HCT116 (cell line): Measurements from ENCODE around the gene YAE1. TPM values are rescaled to one million over a fixed set of nuclear protein-coding genes. Genes with fewer than 3 reads are reported as not detected.

Experiments used
- ATAC-seq: fragments of 200-7000 bp; cut with Tn5 transposase; 2 replicates; pipeline ENCODE4 v1.9.1; 2020; ENCODE audit warnings: mild to moderate bottlenecking, moderate library complexity
- BruUV-seq: library from RNA; stranded (reverse); fragments of 400-500 nt; replicated peaks from 2 replicates; lab custom pipeline; 2021; lab: Mats Ljungman, UMichigan
- CTCF ChIA-PET: fragments of 300-600 bp; sonication (Branson Sonifier 250); formaldehyde crosslinking; loops from one replicate; lab custom pipeline; 2021; ENCODE audit warnings: antibody characterized with exemption; lab: Charles Lee
- POLR2A ChIA-PET: fragments of 300-600, 350-600 bp; sonication (Branson Sonifier 250); formaldehyde crosslinking; loops from one replicate; lab custom pipeline; 2021; ENCODE audit warnings: antibody characterized with exemption; lab: Charles Lee
- RAD21 ChIA-PET, 2 experiments: fragments of 300-600 bp; sonication (Branson Sonifier 250); formaldehyde crosslinking; loops; one replicate each; lab custom pipeline; 2023; ENCODE audit warnings: low total read pairs in 2 of 2; ENCODE audit not compliant: uncharacterized antibody in 2 of 2, unreplicated experiment in 2 of 2, low non-redundant PET in 1 of 2; lab: Charles Lee
- DNase-seq: peaks from one replicate; pipeline ENCODE4 v3.0.0-alpha.2; 2010; ENCODE audit warnings: low read depth, low spot score
- H2AFZ ChIP-seq: fragments of 200-600 bp; shearing (Covaris generic), sonication (generic); 2 replicates; pipeline ENCODE4 v1.6.1; 2017; ENCODE audit warnings: low read depth, mixed run types, mixed read lengths, antibody characterized with exemption, low read length; ENCODE audit not compliant: poor library complexity, severe bottlenecking
- H3K27ac ChIP-seq: 2 replicates; pipeline ENCODE4 v1.5.1; 2012; ENCODE audit warnings: low read depth, low read length
- H3K27me3 ChIP-seq: fragments of 200-600 bp; sonication (generic); 2 replicates; pipeline ENCODE4 v1.6.1; 2016; ENCODE audit warnings: mixed run types, low read length, mixed read lengths; ENCODE audit not compliant: insufficient read depth
- H3K36me3 ChIP-seq, 2 experiments: fragments of 200-500 bp in 1 of 2; fragments of 200-600 bp in 1 of 2; sonication (Bioruptor generic) in 1 of 2; sonication (generic) in 1 of 2; 2 replicates each; pipeline versions ENCODE4 v1.5.1 to v1.6.1; 2014 to 2016; ENCODE audit warnings: low read length in 2 of 2, inconsistent platforms in 1 of 2, mixed read lengths in 1 of 2, mixed run types in 1 of 2; ENCODE audit not compliant: insufficient read depth in 2 of 2, control insufficient read depth in 1 of 2
- H3K4me1 ChIP-seq, 2 experiments: fragments of 200-600 bp in 1 of 2; sonication (generic) in 1 of 2; 2 replicates each; pipeline versions ENCODE4 v1.5.1 to v1.6.1; 2012 to 2017; ENCODE audit warnings: low read length in 2 of 2, inconsistent platforms in 1 of 2, mild to moderate bottlenecking in 1 of 2, mixed read lengths in 1 of 2, mixed run types in 1 of 2, moderate library complexity in 1 of 2; ENCODE audit not compliant: insufficient read depth in 2 of 2, control insufficient read depth in 1 of 2
- H3K4me2 ChIP-seq: fragments of 200-600 bp; sonication (generic); 2 replicates; pipeline ENCODE4 v1.6.1; 2017; ENCODE audit warnings: mixed run types, low read length, mixed read lengths
- H3K4me3 ChIP-seq, 2 experiments: fragments of 200-600 bp in 1 of 2; sonication (generic) in 1 of 2; replicated peaks in 1 of 2; 2 replicates each; pipeline ENCODE4 v1.5.1; 2011 to 2016; ENCODE audit warnings: low read length in 2 of 2, control low read depth in 1 of 2, low read depth in 1 of 2, mild to moderate bottlenecking in 1 of 2, mixed read lengths in 1 of 2, mixed run types in 1 of 2
- H3K79me2 ChIP-seq: fragments of 200-600 bp; sonication (generic); 2 replicates; pipeline ENCODE4 v1.6.1; 2017; ENCODE audit warnings: mild to moderate bottlenecking, mixed run types, low read length, moderate library complexity, mixed read lengths; ENCODE audit not compliant: insufficient read depth
- H3K9ac ChIP-seq: fragments of 200-600 bp; sonication (generic); 2 replicates; pipeline ENCODE4 v1.6.1; 2016; ENCODE audit warnings: low read length, mixed read lengths
- H3K9me2 ChIP-seq: fragments of 200-600 bp; sonication (generic), shearing (Covaris generic); 2 replicates; pipeline ENCODE4 v1.6.1; 2017; ENCODE audit warnings: mixed run types, mild to moderate bottlenecking, moderate library complexity; ENCODE audit not compliant: insufficient read depth
- H3K9me3 ChIP-seq, 2 experiments: fragments of 200-500 bp in 1 of 2; fragments of 200-600 bp in 1 of 2; sonication (Bioruptor generic) in 1 of 2; sonication (generic) in 1 of 2; 2 replicates each; pipeline ENCODE4 v1.6.1; 2014 to 2017; ENCODE audit warnings: low read length in 2 of 2, mixed read lengths in 2 of 2, inconsistent platforms in 1 of 2, low read depth in 1 of 2, mild to moderate bottlenecking in 1 of 2, mixed run types in 1 of 2, moderate library complexity in 1 of 2; ENCODE audit not compliant: control insufficient read depth in 1 of 2, insufficient read depth in 1 of 2
- H4K20me1 ChIP-seq: fragments of 200-600 bp; sonication (generic), shearing (Covaris generic); 2 replicates; pipeline ENCODE4 v1.6.1; 2017; ENCODE audit warnings: mixed run types, mild to moderate bottlenecking, moderate library complexity; ENCODE audit not compliant: insufficient read depth
- ATF3 ChIP-seq: IDR thresholded peaks from 2 replicates; pipeline ENCODE4 v1.6.1; 2012
- ELF1 ChIP-seq: IDR thresholded peaks from 2 replicates; pipeline ENCODE4 v1.6.1; 2012; ENCODE audit warnings: low read depth, borderline replicate concordance
- EZH2phosphoT487 ChIP-seq: fragments of 200-600 bp; IDR thresholded peaks from 2 replicates; pipeline ENCODE4 v1.6.1; 2018; ENCODE audit warnings: antibody characterized with exemption, borderline replicate concordance
- JUND ChIP-seq: IDR thresholded peaks from 2 replicates; pipeline ENCODE4 v1.6.1; 2012
- POLR2A ChIP-seq: IDR thresholded peaks from 2 replicates; pipeline ENCODE4 v1.7.0; 2011; ENCODE audit warnings: borderline replicate concordance; ENCODE audit not compliant: insufficient read depth, insufficient read length; ENCODE audit errors: extremely low read depth
- RAD21 ChIP-seq: IDR thresholded peaks from 2 replicates; pipeline ENCODE4 v1.6.1; 2012; ENCODE audit warnings: low read depth, mild to moderate bottlenecking
- REST ChIP-seq: IDR thresholded peaks from 2 replicates; pipeline ENCODE4 v1.6.1; 2012; ENCODE audit warnings: low read depth
- SP1 ChIP-seq: IDR thresholded peaks from 2 replicates; pipeline ENCODE4 v1.6.1; 2012; ENCODE audit warnings: low read depth
- TCF7L2 ChIP-seq: IDR thresholded peaks from 2 replicates; pipeline ENCODE4 v1.7.0; 2011; ENCODE audit warnings: borderline replicate concordance, inconsistent platforms; ENCODE audit not compliant: insufficient read depth, insufficient read length; ENCODE audit errors: extremely low read depth
- YY1 ChIP-seq: IDR thresholded peaks from 2 replicates; pipeline ENCODE4 v1.6.1; 2011; ENCODE audit warnings: low read length, low read depth, moderate library complexity, mild to moderate bottlenecking; ENCODE audit not compliant: insufficient replicate concordance; ENCODE audit errors: extremely low read depth
- ZFX ChIP-seq: fragments of 450-650 bp; IDR thresholded peaks from 2 replicates; pipeline ENCODE4 v1.6.1; 2017
- ZNF274 ChIP-seq: fragments of 200-500 bp; sonication (Bioruptor generic); IDR thresholded peaks from 2 replicates; pipeline ENCODE4 v1.6.1; 2014; ENCODE audit warnings: mild to moderate bottlenecking, low read depth, low read length, inconsistent platforms
- intact Hi-C: fragments of 100-400 bp; cut with micrococcal nuclease; formaldehyde crosslinking; loops from 2 replicates; pipeline ENCODE4 v1.10.0; 2022
- total RNA-seq: library from RNA; stranded (reverse); gene quantifications from one replicate; pipeline ENCODE4 v1.2.1, GENCODE V29; 2021; ENCODE audit not compliant: unreplicated experiment
- TF ChIP-seq, protein P1 (sequence below): IDR thresholded peaks from 2 replicates; pipeline ENCODE4 v1.6.1; 2011; ENCODE audit warnings: mild to moderate bottlenecking, low read length, moderate library complexity; ENCODE audit not compliant: insufficient replicate concordance; ENCODE audit errors: extremely low read depth
- TF ChIP-seq, protein P2 (sequence below): IDR thresholded peaks from 2 replicates; pipeline ENCODE4 v1.6.1; 2012

The YAE1 gene
- total RNA-seq, 1 experiment from 2014 or later: 16.9 TPM

- DNase-seq (no peak), ATAC-seq (no peak)
- Histone ChIP-seq H3K27ac (no peak overlapping the region), H3K9me3 (no peaks in the 10 kb centered on the region), H3K4me3 (no peak overlapping the region), H3K36me3 (no peaks in the 10 kb centered on the region), H3K4me2 (no peak overlapping the region), H3K79me2 (no peaks in the 10 kb centered on the region), H3K9ac (no peak overlapping the region), H3K27me3 (no peaks in the 10 kb centered on the region), H2AFZ (no peak overlapping the region), H3K4me1 (no peaks in the 10 kb centered on the region), H3K9me2 (no peaks in the 10 kb centered on the region), H4K20me1 (no peaks in the 10 kb centered on the region)
- intact Hi-C loops: no loop called here
- ChIA-PET RAD21 (no interaction called here), POLR2A (no interaction called here), CTCF (no interaction called here)
- TF ChIP-seq ZNF274: no peak
- TF ChIP-seq, protein P1, sequence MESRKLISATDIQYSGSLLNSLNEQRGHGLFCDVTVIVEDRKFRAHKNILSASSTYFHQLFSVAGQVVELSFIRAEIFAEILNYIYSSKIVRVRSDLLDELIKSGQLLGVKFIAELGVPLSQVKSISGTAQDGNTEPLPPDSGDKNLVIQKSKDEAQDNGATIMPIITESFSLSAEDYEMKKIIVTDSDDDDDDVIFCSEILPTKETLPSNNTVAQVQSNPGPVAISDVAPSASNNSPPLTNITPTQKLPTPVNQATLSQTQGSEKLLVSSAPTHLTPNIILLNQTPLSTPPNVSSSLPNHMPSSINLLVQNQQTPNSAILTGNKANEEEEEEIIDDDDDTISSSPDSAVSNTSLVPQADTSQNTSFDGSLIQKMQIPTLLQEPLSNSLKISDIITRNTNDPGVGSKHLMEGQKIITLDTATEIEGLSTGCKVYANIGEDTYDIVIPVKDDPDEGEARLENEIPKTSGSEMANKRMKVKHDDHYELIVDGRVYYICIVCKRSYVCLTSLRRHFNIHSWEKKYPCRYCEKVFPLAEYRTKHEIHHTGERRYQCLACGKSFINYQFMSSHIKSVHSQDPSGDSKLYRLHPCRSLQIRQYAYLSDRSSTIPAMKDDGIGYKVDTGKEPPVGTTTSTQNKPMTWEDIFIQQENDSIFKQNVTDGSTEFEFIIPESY: no peak
- TF ChIP-seq EZH2phosphoT487: no peak
- no peak for TF ChIP-seq TCF7L2
- no peak for TF ChIP-seq YY1
- BruUV-seq: no TSS peak
Measured at GRCh38 chr7:39535720-39536119, 30.5 kb upstream of the YAE1 start.

- ChIA-PET RAD21 (no interaction called here), CTCF (interaction anchor here (1.3 kb wide), 1 partner anchor 740 kb away, joined by 4 read pairs; no protein-coding TSS in a partner anchor)
- BruUV-seq: no TSS peak
Measured at GRCh38 chr7:39536951-39537350, 29.3 kb upstream of the YAE1 start.

More at GRCh38 chr7:39536951-39537350, 29.3 kb upstream of the YAE1 start:
- DNase-seq (no peak), ATAC-seq (no peak)
- TF ChIP-seq RAD21 (no peak), EZH2phosphoT487 (no peak), ATF3 (no peak), JUND (no peak), SP1 (no peak), ELF1 (no peak), ZFX (no peak), TCF7L2 (no peak), POLR2A (no peak), REST (no peak)
- TF ChIP-seq, protein P2, sequence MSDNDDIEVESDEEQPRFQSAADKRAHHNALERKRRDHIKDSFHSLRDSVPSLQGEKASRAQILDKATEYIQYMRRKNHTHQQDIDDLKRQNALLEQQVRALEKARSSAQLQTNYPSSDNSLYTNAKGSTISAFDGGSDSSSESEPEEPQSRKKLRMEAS: no peak
- Histone ChIP-seq H3K9me2 (no peaks in the 10 kb centered on the region), H3K9me3 (no peaks in the 10 kb centered on the region), H3K4me1 (no peaks in the 10 kb centered on the region), H4K20me1 (no peaks in the 10 kb centered on the region), H3K4me3 (no peak overlapping the region), H2AFZ (no peak overlapping the region), H3K27ac (no peak overlapping the region), H3K4me2 (no peak overlapping the region), H3K36me3 (no peaks in the 10 kb centered on the region), H3K27me3 (no peaks in the 10 kb centered on the region), H3K9ac (no peak overlapping the region), H3K79me2 (no peaks in the 10 kb centered on the region)
- POLR2A ChIA-PET: no interaction called here
- intact Hi-C loops: no loop called here
